Neural cell (in vitro differentiated cells): ENCODE measurements around the gene CEBPA.

Source experiments
- EZH2 ChIP-seq: fragments of 200-600, 300-800 bp; shearing (Covaris generic), sonication (generic); IDR thresholded peaks from 2 replicates; pipeline ENCODE4 v1.6.1; 2014; ENCODE audit warnings: antibody characterized with exemption, low read length, borderline replicate concordance, mild to moderate bottlenecking; ENCODE audit not compliant: insufficient read depth, poor library complexity, severe bottlenecking
- TF ChIP-seq, protein P1 (sequence below): fragments of 450-650 bp; IDR thresholded peaks from 2 replicates; pipeline ENCODE4 v1.5.1; 2014; ENCODE audit warnings: antibody characterized with exemption, mild to moderate bottlenecking, moderate library complexity; ENCODE audit not compliant: poor library complexity, severe bottlenecking

GRCh38 chr19:33277434-33277833, 24.9 kb downstream of the CEBPA start:
- TF ChIP-seq, protein P1, sequence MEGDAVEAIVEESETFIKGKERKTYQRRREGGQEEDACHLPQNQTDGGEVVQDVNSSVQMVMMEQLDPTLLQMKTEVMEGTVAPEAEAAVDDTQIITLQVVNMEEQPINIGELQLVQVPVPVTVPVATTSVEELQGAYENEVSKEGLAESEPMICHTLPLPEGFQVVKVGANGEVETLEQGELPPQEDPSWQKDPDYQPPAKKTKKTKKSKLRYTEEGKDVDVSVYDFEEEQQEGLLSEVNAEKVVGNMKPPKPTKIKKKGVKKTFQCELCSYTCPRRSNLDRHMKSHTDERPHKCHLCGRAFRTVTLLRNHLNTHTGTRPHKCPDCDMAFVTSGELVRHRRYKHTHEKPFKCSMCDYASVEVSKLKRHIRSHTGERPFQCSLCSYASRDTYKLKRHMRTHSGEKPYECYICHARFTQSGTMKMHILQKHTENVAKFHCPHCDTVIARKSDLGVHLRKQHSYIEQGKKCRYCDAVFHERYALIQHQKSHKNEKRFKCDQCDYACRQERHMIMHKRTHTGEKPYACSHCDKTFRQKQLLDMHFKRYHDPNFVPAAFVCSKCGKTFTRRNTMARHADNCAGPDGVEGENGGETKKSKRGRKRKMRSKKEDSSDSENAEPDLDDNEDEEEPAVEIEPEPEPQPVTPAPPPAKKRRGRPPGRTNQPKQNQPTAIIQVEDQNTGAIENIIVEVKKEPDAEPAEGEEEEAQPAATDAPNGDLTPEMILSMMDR, result no peak
- no peak for TF ChIP-seq EZH2
